HCT116 (cell line): ENCODE results near the gene GARIN5A. TPM values are rescaled to one million over a fixed set of nuclear protein-coding genes. Genes with fewer than 3 reads are reported as not detected.

ENCODE experiments used
- ATAC-seq: fragments of 200-7000 bp; cut with Tn5 transposase; 2 replicates; pipeline ENCODE4 v1.9.1; 2020; ENCODE audit warnings: mild to moderate bottlenecking, moderate library complexity
- BruUV-seq: library from RNA; stranded (reverse); fragments of 400-500 nt; replicated peaks from 2 replicates; lab custom pipeline; 2021; lab: Mats Ljungman, UMichigan
- CTCF ChIA-PET: fragments of 300-600 bp; sonication (Branson Sonifier 250); formaldehyde crosslinking; loops from one replicate; lab custom pipeline; 2021; ENCODE audit warnings: antibody characterized with exemption; lab: Charles Lee
- POLR2A ChIA-PET: fragments of 300-600, 350-600 bp; sonication (Branson Sonifier 250); formaldehyde crosslinking; loops from one replicate; lab custom pipeline; 2021; ENCODE audit warnings: antibody characterized with exemption; lab: Charles Lee
- RAD21 ChIA-PET, 2 experiments: fragments of 300-600 bp; sonication (Branson Sonifier 250); formaldehyde crosslinking; loops; one replicate each; lab custom pipeline; 2023; ENCODE audit warnings: low total read pairs in 2 of 2; ENCODE audit not compliant: uncharacterized antibody in 2 of 2, unreplicated experiment in 2 of 2, low non-redundant PET in 1 of 2; lab: Charles Lee
- DNase-seq: peaks from one replicate; pipeline ENCODE4 v3.0.0-alpha.2; 2010; ENCODE audit warnings: low read depth, low spot score
- H2AFZ ChIP-seq: fragments of 200-600 bp; shearing (Covaris generic), sonication (generic); 2 replicates; pipeline ENCODE4 v1.6.1; 2017; ENCODE audit warnings: low read depth, mixed run types, mixed read lengths, antibody characterized with exemption, low read length; ENCODE audit not compliant: poor library complexity, severe bottlenecking
- H3K27ac ChIP-seq: 2 replicates; pipeline ENCODE4 v1.5.1; 2012; ENCODE audit warnings: low read depth, low read length
- H3K27me3 ChIP-seq: fragments of 200-600 bp; sonication (generic); 2 replicates; pipeline ENCODE4 v1.6.1; 2016; ENCODE audit warnings: mixed run types, low read length, mixed read lengths; ENCODE audit not compliant: insufficient read depth
- H3K36me3 ChIP-seq, 2 experiments: fragments of 200-500 bp in 1 of 2; fragments of 200-600 bp in 1 of 2; sonication (Bioruptor generic) in 1 of 2; sonication (generic) in 1 of 2; 2 replicates each; pipeline versions ENCODE4 v1.5.1 to v1.6.1; 2014 to 2016; ENCODE audit warnings: low read length in 2 of 2, inconsistent platforms in 1 of 2, mixed read lengths in 1 of 2, mixed run types in 1 of 2; ENCODE audit not compliant: insufficient read depth in 2 of 2, control insufficient read depth in 1 of 2
- H3K4me1 ChIP-seq, 2 experiments: fragments of 200-600 bp in 1 of 2; sonication (generic) in 1 of 2; 2 replicates each; pipeline versions ENCODE4 v1.5.1 to v1.6.1; 2012 to 2017; ENCODE audit warnings: low read length in 2 of 2, inconsistent platforms in 1 of 2, mild to moderate bottlenecking in 1 of 2, mixed read lengths in 1 of 2, mixed run types in 1 of 2, moderate library complexity in 1 of 2; ENCODE audit not compliant: insufficient read depth in 2 of 2, control insufficient read depth in 1 of 2
- H3K4me2 ChIP-seq: fragments of 200-600 bp; sonication (generic); 2 replicates; pipeline ENCODE4 v1.6.1; 2017; ENCODE audit warnings: mixed run types, low read length, mixed read lengths
- H3K4me3 ChIP-seq, 2 experiments: fragments of 200-600 bp in 1 of 2; sonication (generic) in 1 of 2; replicated peaks in 1 of 2; 2 replicates each; pipeline ENCODE4 v1.5.1; 2011 to 2016; ENCODE audit warnings: low read length in 2 of 2, control low read depth in 1 of 2, low read depth in 1 of 2, mild to moderate bottlenecking in 1 of 2, mixed read lengths in 1 of 2, mixed run types in 1 of 2
- H3K79me2 ChIP-seq: fragments of 200-600 bp; sonication (generic); 2 replicates; pipeline ENCODE4 v1.6.1; 2017; ENCODE audit warnings: mild to moderate bottlenecking, mixed run types, low read length, moderate library complexity, mixed read lengths; ENCODE audit not compliant: insufficient read depth
- H3K9ac ChIP-seq: fragments of 200-600 bp; sonication (generic); 2 replicates; pipeline ENCODE4 v1.6.1; 2016; ENCODE audit warnings: low read length, mixed read lengths
- H3K9me2 ChIP-seq: fragments of 200-600 bp; sonication (generic), shearing (Covaris generic); 2 replicates; pipeline ENCODE4 v1.6.1; 2017; ENCODE audit warnings: mixed run types, mild to moderate bottlenecking, moderate library complexity; ENCODE audit not compliant: insufficient read depth
- H3K9me3 ChIP-seq, 2 experiments: fragments of 200-500 bp in 1 of 2; fragments of 200-600 bp in 1 of 2; sonication (Bioruptor generic) in 1 of 2; sonication (generic) in 1 of 2; 2 replicates each; pipeline ENCODE4 v1.6.1; 2014 to 2017; ENCODE audit warnings: low read length in 2 of 2, mixed read lengths in 2 of 2, inconsistent platforms in 1 of 2, low read depth in 1 of 2, mild to moderate bottlenecking in 1 of 2, mixed run types in 1 of 2, moderate library complexity in 1 of 2; ENCODE audit not compliant: control insufficient read depth in 1 of 2, insufficient read depth in 1 of 2
- H4K20me1 ChIP-seq: fragments of 200-600 bp; sonication (generic), shearing (Covaris generic); 2 replicates; pipeline ENCODE4 v1.6.1; 2017; ENCODE audit warnings: mixed run types, mild to moderate bottlenecking, moderate library complexity; ENCODE audit not compliant: insufficient read depth
- CEBPB ChIP-seq: IDR thresholded peaks from 2 replicates; pipeline ENCODE4 v1.6.1; 2012; ENCODE audit warnings: low read depth
- EGR1 ChIP-seq: IDR thresholded peaks from 2 replicates; pipeline ENCODE4 v1.6.1; 2012; ENCODE audit warnings: low read depth
- EZH2 ChIP-seq: fragments of 200-600 bp; sonication (generic); IDR thresholded peaks from 2 replicates; pipeline ENCODE4 v1.6.1; 2017; ENCODE audit warnings: antibody characterized with exemption, mixed run types
- EZH2phosphoT487 ChIP-seq: fragments of 200-600 bp; IDR thresholded peaks from 2 replicates; pipeline ENCODE4 v1.6.1; 2018; ENCODE audit warnings: antibody characterized with exemption, borderline replicate concordance
- FOSL1 ChIP-seq: IDR thresholded peaks from 2 replicates; pipeline ENCODE4 v1.6.1; 2012; ENCODE audit warnings: low read depth
- POLR2AphosphoS5 ChIP-seq: IDR thresholded peaks from 2 replicates; pipeline ENCODE4 v1.6.1; 2011; ENCODE audit warnings: mild to moderate bottlenecking, low read depth, low read length, moderate library complexity
- RAD21 ChIP-seq: IDR thresholded peaks from 2 replicates; pipeline ENCODE4 v1.6.1; 2012; ENCODE audit warnings: low read depth, mild to moderate bottlenecking
- SP1 ChIP-seq: IDR thresholded peaks from 2 replicates; pipeline ENCODE4 v1.6.1; 2012; ENCODE audit warnings: low read depth
- SRF ChIP-seq: IDR thresholded peaks from 2 replicates; pipeline ENCODE4 v1.6.1; 2012; ENCODE audit warnings: low read depth
- YY1 ChIP-seq: IDR thresholded peaks from 2 replicates; pipeline ENCODE4 v1.6.1; 2011; ENCODE audit warnings: low read length, low read depth, moderate library complexity, mild to moderate bottlenecking; ENCODE audit not compliant: insufficient replicate concordance; ENCODE audit errors: extremely low read depth
- ZNF274 ChIP-seq: fragments of 200-500 bp; sonication (Bioruptor generic); IDR thresholded peaks from 2 replicates; pipeline ENCODE4 v1.6.1; 2014; ENCODE audit warnings: mild to moderate bottlenecking, low read depth, low read length, inconsistent platforms
- intact Hi-C: fragments of 100-400 bp; cut with micrococcal nuclease; formaldehyde crosslinking; loops from 2 replicates; pipeline ENCODE4 v1.10.0; 2022
- total RNA-seq: library from RNA; stranded (reverse); gene quantifications from one replicate; pipeline ENCODE4 v1.2.1, GENCODE V29; 2021; ENCODE audit not compliant: unreplicated experiment
- TF ChIP-seq, protein P1 (sequence below): IDR thresholded peaks from 2 replicates; pipeline ENCODE4 v1.6.1; 2012; ENCODE audit warnings: low read depth

GARIN5A gene
- total RNA-seq, 1 experiment from 2014 or later = 12.2 TPM

DNA sequence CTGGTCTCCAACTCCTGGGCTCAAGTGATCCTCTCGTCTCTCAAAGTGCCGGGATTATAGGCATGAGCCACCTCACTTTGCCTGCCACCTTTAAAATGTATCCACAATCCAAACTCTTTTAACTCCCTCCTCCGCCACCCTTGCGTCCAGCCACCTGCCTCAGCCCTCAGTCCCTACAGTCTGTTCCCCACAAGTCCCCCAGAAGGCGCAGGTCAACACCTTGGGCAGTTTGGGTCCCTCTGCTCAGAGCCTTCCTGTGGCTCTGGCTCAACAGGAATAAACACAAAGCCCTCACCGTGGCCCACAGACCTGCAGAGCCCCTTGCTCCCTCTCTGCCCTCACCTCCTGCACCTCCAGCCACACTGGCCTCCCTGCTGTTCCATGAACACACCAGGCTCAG is 7.8 kb downstream of the GARIN5A start:
- CTCF ChIA-PET = no interaction called here
- TF ChIP-seq YY1 = no peak
- TF ChIP-seq FOSL1 = no peak
- no peak for TF ChIP-seq SP1
- TF ChIP-seq SRF = no peak
- TF ChIP-seq, protein P1, sequence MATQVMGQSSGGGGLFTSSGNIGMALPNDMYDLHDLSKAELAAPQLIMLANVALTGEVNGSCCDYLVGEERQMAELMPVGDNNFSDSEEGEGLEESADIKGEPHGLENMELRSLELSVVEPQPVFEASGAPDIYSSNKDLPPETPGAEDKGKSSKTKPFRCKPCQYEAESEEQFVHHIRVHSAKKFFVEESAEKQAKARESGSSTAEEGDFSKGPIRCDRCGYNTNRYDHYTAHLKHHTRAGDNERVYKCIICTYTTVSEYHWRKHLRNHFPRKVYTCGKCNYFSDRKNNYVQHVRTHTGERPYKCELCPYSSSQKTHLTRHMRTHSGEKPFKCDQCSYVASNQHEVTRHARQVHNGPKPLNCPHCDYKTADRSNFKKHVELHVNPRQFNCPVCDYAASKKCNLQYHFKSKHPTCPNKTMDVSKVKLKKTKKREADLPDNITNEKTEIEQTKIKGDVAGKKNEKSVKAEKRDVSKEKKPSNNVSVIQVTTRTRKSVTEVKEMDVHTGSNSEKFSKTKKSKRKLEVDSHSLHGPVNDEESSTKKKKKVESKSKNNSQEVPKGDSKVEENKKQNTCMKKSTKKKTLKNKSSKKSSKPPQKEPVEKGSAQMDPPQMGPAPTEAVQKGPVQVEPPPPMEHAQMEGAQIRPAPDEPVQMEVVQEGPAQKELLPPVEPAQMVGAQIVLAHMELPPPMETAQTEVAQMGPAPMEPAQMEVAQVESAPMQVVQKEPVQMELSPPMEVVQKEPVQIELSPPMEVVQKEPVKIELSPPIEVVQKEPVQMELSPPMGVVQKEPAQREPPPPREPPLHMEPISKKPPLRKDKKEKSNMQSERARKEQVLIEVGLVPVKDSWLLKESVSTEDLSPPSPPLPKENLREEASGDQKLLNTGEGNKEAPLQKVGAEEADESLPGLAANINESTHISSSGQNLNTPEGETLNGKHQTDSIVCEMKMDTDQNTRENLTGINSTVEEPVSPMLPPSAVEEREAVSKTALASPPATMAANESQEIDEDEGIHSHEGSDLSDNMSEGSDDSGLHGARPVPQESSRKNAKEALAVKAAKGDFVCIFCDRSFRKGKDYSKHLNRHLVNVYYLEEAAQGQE = no peak
- no peak for TF ChIP-seq EZH2
- TF ChIP-seq RAD21 = no peak
- TF ChIP-seq EGR1 = no peak
- no peak for TF ChIP-seq CEBPB
- TF ChIP-seq POLR2AphosphoS5 = no peak
- no peak for TF ChIP-seq EZH2phosphoT487
- TF ChIP-seq ZNF274 = no peak
- TF ChIP-seq, all 23 proteins: peak for 0
- no peak overlapping the region for H3K27ac ChIP-seq
- DNase-seq = no peak
- no peak overlapping the region for H2AFZ ChIP-seq
- no peak overlapping the region for H3K4me2 ChIP-seq
- intact Hi-C loops = no loop called here
- POLR2A ChIA-PET = no interaction called here
- H3K9me3 ChIP-seq = no peaks in the 10 kb centered on the region
- no peaks in the 10 kb centered on the region for H4K20me1 ChIP-seq
- no peak overlapping the region for H3K9ac ChIP-seq
- no peaks in the 10 kb centered on the region for H3K79me2 ChIP-seq
- BruUV-seq = no TSS peak
- no peaks in the 10 kb centered on the region for H3K27me3 ChIP-seq
- peaks cover 12 to 22% of the 10 kb centered on the region in 2 experiments for H3K4me1 ChIP-seq
- no peaks in the 10 kb centered on the region for H3K36me3 ChIP-seq
- no peak for ATAC-seq
- H3K9me2 ChIP-seq = no peaks in the 10 kb centered on the region
- RAD21 ChIA-PET = no interaction called here
- H3K4me3 ChIP-seq = no peak overlapping the region
